DMS153 treated with DMSO at 0.1 percent for 48 hours (cell line): ENCODE measurements around the gene TBC1D3I.
"Not testable (repeated sequence)": the region's sequence is repeated elsewhere in the genome, so short reads cannot be mapped to it uniquely, and the experiment has no call there.

Experiments
- DNase-seq: peaks from one replicate; lab custom pipeline; 2025; ENCODE audit not compliant: unreplicated experiment; lab: John Stamatoyannopoulos, UW

Gene TBC1D3I

DNA sequence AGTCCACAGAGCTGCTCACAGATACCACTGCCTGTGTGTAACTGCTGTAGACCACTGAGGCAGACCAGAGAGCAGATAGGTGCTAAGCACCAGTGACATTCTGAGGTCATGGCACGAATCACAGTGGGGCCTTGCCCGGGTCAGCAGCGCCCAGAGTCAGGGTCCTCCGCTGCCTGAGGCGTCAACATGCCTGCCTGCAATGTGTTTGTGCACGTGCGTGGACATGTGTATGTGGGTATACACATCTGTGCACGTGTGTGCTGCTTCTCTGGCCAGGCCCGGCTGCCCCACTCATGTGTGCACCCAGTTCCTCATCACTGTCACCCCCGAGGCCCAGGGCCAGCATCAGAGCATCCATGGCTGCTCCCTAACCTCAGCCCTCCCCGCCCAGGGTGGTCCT is at the start of gene TBC1D3I:
Gene TBC1D3I (minus strand): TSS at position 101 of the 400 bp plus-strand sequence. CDS start 1,585 bp downstream, outside the sequence.
- DNase-seq, result not testable (repeated sequence)

DNA sequence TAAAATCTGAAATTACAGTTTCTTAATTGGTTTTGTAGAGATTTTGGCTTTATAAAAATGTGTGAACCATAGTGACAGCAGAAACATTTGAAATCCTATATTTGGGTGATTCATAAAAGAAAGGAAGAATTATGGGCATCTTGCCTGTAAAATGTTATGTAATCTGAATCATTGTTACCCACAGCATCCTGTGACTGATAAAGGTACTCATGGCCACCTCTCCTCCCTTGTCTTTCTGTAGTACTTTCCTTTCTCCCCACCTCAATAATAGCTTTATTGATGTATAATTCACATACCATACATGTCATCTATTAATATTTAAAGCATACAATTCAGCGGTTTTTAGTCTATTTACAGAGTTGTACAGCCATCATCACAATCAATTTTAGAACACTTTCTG is 30.8 kb upstream of the TBC1D3I start:
- not testable (repeated sequence) for DNase-seq

DNA sequence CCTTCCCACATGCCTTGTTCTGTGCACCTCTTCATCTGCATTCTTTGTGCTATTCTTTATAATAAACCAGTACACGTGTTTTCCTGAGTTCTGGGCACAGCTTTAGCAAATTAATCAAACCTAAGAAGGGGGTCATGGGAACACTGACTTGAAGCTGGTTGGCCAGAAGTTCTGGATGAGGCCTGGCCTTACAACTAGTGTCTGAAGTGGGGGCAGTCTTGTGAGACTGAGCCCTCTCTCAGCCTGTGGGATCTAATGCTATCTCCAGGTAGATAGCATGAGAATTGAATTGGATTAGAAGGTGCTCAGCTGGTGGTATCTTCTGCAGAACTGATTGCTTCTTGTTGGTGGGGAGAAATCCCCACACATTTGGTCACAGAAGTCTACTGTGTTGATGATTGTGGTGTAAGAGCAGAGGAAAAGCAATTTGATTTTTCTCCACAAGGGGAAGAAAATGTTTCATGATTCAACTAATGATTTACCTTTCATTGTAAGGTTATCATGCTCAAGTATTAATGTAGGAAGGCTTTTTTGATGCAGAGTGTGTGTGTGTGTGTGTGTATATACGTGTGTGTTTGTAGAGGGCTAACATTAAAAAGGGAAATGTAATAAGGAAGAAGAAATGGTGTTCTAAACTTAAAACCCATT is 25.7 kb upstream of the TBC1D3I start:
- DNase-seq, result not testable (repeated sequence)

- DNase-seq, result not testable (repeated sequence)
Observed at GRCh38 chr17:36284219-36284618, 19.8 kb upstream of the TBC1D3I start.

- DNase-seq, result not testable (repeated sequence)
Observed at GRCh38 chr17:36283256-36283655, 18.9 kb upstream of the TBC1D3I start.

GRCh38 chr17:36242046-36242445 is 22.3 kb downstream of the TBC1D3I start:
- not testable (repeated sequence) for DNase-seq

DNA sequence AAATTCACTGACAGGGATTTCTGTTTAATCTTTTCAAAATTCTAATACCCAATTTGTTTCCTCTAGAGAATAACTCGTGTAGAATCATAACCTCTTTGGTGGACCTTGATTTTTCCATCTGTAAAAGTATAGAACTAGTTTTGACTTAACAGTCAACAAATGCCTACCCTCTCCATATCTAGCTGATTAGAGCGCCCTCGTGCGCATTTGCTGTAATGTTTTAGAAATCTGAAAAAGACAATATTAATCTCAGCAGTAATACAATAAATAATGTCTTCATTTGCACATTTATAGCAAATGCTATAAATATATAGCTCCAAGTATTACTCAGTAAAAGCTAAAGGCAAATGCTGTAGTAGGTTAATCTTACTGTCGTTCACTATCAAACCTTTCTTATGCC is 34.7 kb downstream of the TBC1D3I start:
- DNase-seq, result not testable (repeated sequence)

DNA sequence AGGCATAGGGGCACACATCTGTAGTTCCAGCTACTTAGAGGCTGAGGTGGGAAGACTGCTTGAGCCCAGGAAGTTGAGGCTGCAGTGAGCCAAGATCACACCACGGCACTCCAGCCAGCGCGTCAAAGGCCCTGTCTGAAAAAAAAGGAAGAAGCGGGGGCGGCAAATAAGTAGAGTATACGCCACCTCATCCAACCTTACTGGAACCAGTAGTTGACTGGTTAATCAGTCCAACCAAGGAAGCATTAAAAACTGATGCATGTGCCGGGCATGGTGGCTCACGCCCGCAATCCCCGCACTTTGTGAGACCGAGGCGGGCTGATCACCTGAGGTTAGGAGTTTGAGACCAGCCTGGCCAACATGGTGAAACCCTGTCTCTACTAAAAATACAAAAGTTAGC is 41.4 kb downstream of the TBC1D3I start:
- not testable (repeated sequence) for DNase-seq

DNA sequence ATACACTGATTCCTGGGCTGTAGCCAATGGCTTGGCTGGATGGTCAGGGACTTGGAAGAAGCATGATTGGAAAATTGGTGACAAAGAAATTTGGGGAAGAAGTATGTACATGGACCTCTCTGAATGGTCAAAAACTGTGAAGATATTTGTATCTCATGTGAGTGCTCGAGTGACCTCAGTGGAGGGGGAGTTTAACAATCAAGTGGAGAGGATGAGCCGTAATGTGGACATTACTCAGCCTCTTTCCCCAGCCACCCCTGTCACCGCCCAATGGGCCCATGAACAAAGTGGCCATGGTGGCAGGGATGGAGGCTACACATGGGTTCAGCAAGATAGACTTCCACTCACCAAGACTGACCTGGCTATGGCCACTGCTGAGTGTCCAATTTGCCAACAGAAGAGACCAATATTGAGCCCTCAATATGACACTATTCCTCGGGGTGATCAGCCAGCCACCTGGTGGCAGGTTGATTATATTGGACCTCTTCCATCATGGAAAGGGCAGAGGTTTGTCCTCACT is 42.7 kb downstream of the TBC1D3I start:
- DNase-seq, result not testable (repeated sequence)

GRCh38 chr17:36220737-36221580 is 43.4 kb downstream of the TBC1D3I start:
- not testable (repeated sequence) for DNase-seq

DNA sequence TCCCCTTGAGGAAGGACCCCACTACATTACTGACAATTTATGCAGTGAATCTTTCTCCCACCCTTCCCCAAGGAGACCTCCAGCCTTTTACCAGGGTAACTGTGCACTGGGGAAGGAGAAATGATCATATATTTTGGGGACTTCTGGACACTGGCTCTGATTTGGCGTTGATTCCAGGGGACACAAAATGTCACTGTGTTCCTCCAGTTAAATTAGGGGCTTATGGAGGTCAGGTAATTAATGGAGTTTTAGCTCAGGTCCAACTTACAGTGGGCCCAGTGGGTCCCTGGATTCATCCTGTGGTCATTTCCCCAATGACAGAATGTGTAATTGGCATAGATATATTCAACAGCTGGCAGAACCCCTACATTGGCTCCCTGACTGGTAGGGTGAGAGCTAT is 44.8 kb downstream of the TBC1D3I start:
- not testable (repeated sequence) for DNase-seq

- DNase-seq, result not testable (repeated sequence)
Observed at GRCh38 chr17:36215406-36216308, 48.7 kb downstream of the TBC1D3I start.

DNA sequence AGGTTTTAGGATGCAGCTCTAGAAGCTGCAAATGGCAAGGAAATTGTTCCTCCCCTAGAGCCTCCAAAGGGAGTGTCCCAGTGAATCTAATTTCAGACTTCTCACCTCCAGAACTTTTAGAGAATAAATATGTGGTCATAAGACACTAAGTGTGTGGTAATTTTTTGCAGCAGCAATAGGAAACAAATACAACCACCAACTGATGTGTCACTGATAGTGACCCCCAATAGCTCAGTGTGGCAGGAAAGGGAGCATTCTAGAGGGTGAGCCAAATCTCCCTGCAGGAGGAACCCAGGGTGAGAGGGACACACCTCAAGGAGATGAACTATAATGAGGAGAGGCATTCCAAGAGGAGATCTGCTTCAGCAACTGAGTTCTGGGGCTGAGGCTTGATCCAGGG is 49.5 kb downstream of the TBC1D3I start:
- no peak for DNase-seq

GRCh38 chr17:36213695-36214094 is 50.7 kb downstream of the TBC1D3I start:
- no peak for DNase-seq

DNA sequence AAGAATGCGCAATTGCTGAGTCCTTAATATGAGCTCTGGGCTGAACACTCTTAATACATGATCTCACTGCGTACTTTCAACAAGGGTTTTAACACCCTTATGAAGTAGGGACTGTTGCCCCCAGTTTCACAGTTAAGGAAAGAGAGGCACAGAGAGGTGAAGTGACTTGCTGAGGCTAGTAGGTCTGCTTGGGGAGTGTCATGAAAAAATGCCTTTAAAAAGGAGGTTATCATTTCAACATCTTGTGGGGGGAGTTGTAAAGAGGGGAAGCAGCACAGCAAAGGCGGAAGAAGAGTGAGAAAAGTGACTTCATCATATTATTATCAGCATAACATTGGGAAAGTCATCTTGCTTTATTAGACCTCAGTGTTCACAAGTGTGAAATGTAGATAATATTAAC is 51.4 kb downstream of the TBC1D3I start:
- DNase-seq, result no peak

DNA sequence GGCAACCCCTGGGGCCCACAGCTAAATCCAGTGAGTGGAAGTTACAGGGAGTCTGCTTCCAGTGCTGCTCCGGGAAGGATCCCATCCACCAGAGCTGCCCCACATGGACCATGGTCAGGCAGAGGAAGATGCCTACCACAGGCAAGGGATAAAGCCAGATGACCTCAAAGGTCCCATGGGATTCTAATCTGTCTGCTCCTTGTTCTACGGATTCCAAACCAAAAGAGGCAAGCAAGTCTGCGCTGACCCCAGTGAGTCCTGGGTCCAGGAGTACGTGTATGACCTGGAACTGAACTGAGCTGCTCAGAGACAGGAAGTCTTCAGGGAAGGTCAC is 52.1 kb downstream of the TBC1D3I start:
- no peak for DNase-seq

- not testable (repeated sequence) for DNase-seq
Observed at GRCh38 chr17:36211484-36212271, 52.7 kb downstream of the TBC1D3I start.

DNA sequence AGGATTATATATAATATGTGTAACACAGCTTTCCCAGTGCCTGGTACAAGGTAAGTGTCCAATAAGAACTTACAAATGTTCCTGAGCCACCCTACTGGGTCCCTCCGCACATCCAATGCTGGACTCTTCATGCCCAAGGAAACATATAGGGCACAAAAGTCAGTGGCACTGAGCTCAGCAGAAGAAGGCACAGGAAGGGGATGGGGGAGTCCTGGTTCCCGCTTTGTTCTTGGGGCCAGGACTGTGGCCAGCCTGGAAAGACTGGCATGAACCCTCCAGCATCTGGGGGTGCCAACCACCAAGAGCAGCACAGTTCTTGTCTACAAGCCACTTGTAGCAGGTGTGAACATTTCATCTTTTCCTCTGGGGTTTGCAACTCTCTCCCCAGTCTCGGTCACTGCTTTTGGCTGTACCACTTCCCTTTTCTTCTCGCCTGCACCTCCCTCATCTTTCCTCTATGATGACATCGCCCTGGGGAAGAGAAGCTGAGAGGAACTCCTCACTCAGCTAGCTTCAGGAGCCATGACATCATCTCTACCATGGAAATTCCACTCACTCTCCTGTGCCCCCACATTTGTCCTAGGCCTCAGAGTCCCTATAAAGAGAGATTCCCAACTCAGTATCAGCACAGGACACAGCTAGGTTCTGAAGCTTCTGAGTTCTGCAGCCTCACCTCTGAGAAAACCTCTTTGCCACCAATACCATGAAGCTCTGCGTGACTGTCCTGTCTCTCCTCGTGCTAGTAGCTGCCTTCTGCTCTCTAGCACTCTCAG is 53.7 kb downstream of the TBC1D3I start, which contains the start of gene CCL4L2:
Gene CCL4L2 (plus strand): TSS at position 625 of the 773 bp plus-strand sequence.
- not testable (repeated sequence) for DNase-seq

DNA sequence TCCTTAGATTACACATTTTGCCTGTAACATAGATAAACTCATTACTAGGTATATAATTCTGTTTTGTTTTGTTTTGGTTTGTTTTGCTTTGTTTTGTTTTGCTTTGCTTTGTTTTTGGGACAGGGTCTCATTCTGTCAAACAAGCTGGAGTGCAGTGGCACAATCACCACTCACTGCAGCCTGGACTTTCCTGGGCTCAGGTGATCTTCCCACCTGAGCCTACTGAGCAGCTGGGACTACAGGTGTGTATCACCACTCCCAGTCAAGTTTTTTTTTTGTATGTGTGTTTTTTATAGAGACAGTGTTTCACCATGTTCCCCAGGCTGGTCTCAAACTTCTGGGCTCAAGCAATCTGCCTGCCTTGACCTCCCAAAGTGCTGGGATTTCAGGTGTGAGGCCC is 54.8 kb downstream of the TBC1D3I start:
- no peak for DNase-seq
